Sigmoid colon (tissue), 7 donors: ENCODE data around the gene SLC12A9. TPM values are rescaled to one million over a fixed set of nuclear protein-coding genes. Genes with fewer than 3 reads are reported as not detected.

Source experiments
- DNase-seq: peaks from one replicate; pipeline ENCODE4 v3.0.0-alpha.2; 2019
- H3K27ac ChIP-seq, 4 donors: fragments of 200-600 bp; sonication (generic); one replicate each; pipeline ENCODE4 v1.5.1; 2016 to 2019; ENCODE audit warnings: mild to moderate bottlenecking in 1 of 4
- H3K27me3 ChIP-seq, 3 donors: fragments of 200-600 bp; sonication (generic); one replicate each; pipeline ENCODE4 v1.5.1; 2019; ENCODE audit warnings: mild to moderate bottlenecking in 1 of 3
- H3K36me3 ChIP-seq, 4 donors: fragments of 200-600 bp; sonication (generic); one replicate each; pipeline ENCODE4 v1.5.1; 2016 to 2019
- H3K4me1 ChIP-seq, 4 donors: fragments of 200-600 bp; sonication (generic); one replicate each; pipeline ENCODE4 v1.5.1; 2017 to 2019
- H3K4me3 ChIP-seq, 4 donors: fragments of 200-600 bp; sonication (generic); one replicate each; pipeline ENCODE4 v1.5.1; 2017 to 2019; ENCODE audit warnings: mild to moderate bottlenecking in 2 of 4, moderate library complexity in 1 of 4
- H3K9me3 ChIP-seq, 4 donors: fragments of 200-600 bp in 3 of 4; sonication (generic) in 3 of 4; one replicate each; pipeline versions ENCODE4 v1.5.1 to v1.6.1; 2013 to 2019
- CTCF ChIP-seq, 4 experiments: fragments of 450-650 bp in 3 of 4; fragments of 200-600 bp in 1 of 4; IDR thresholded peaks; one replicate each; pipeline ENCODE4 v1.5.1; 2016 to 2019; ENCODE audit warnings: antibody characterized with exemption in 4 of 4, mild to moderate bottlenecking in 3 of 4, moderate library complexity in 2 of 4
- EP300 ChIP-seq, 4 donors: sonication (generic); formaldehyde crosslinking; IDR thresholded peaks; one replicate each; pipeline ENCODE4 v1.6.1; 2017; ENCODE audit warnings: antibody characterized with exemption in 4 of 4
- POLR2A ChIP-seq, 2 donors: fragments of 450-650 bp; IDR thresholded peaks; one replicate each; pipeline ENCODE4 v1.6.1; 2016; ENCODE audit warnings: antibody characterized with exemption in 2 of 2, mild to moderate bottlenecking in 2 of 2, moderate library complexity in 2 of 2
- POLR2AphosphoS5 ChIP-seq, 4 donors: sonication (generic); formaldehyde crosslinking; IDR thresholded peaks; one replicate each; pipeline ENCODE4 v1.6.1; 2017; ENCODE audit warnings: antibody characterized with exemption in 4 of 4
- WGBS, 2 donors: extraction: QIAGEN DNeasy Blood & Tissue Kit; methylation state at CpG; one replicate each; pipeline ENCODE4 v1.1.7; 2013; 5-methylcytosine and 5-hydroxymethylcytosine counted together
- intact Hi-C: fragments of 100-400 bp; cut with DNase I; formaldehyde crosslinking; loops from one replicate; pipeline ENCODE4 v1.15.1; 2023
- polyA plus RNA-seq, 3 donors: library from polyadenylated mRNA; stranded (reverse); fragments of 200-250 nt; gene quantifications; one replicate each; pipeline ENCODE4 v1.2.3, GENCODE V29; 2013
- total RNA-seq, 4 donors: library from RNA; depleted of rRNA; stranded (reverse); fragments of >200 nt; gene quantifications; one replicate each; pipeline ENCODE4 v1.1.0, GENCODE V29; 2016
- donor health status: healthy with polysubstance abuse.
- donor health status: Bipolar disorder and iron deficiency.
- donor health status: healthy.

SLC12A9 gene
- total and polyA plus RNA-seq, 7 donors = 2.5 to 34.2 (median 12.1) TPM

- peaks cover 34 to 60% (median 51%) of the 10 kb centered on the region in 4 donors for H3K36me3 ChIP-seq
- no peaks in the 10 kb centered on the region for H3K9me3 ChIP-seq
- H3K4me1 ChIP-seq = peaks cover 0 to 30% (median 25%) of the 10 kb centered on the region in 4 donors
- intact Hi-C loops = no loop called here
- WGBS, 2 donors = 93% methylated on average over 43 of the region's 43 CpGs
- DNase-seq = no peak
- TF ChIP-seq CTCF (IDR thresholded peaks at IDR 0.05) (no peak), EP300 (IDR thresholded peaks at IDR 0.05) (no peak), POLR2A (IDR thresholded peaks at IDR 0.05) (no peak), POLR2AphosphoS5 (IDR thresholded peaks at IDR 0.05) (no peak)
- H3K27ac ChIP-seq = no peak overlapping the region
- no peaks in the 10 kb centered on the region for H3K27me3 ChIP-seq
- no peak overlapping the region for H3K4me3 ChIP-seq
Observed at GRCh38 chr7:100822236-100823139, 30.0 kb upstream of the SLC12A9 start.

DNA sequence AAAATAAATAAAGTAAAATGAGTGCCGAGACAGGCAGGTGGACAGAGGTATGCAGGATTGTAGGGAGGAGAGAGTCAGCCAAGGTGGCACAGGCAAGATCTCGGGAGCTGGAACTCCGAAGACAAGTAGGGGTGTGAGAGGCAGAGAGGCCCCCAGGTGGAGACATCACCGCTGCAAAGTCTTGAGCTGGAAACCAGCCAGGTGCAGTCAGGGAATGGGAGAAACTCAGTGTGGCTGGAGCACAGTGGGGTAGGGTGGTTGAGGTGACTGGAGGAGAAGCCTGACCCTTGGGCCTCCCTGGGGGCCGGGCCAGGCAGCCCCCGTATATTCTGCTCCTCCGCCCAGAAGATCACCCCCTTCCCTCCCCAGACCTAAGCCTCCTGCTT is 29.4 kb upstream of the SLC12A9 start:
- TF ChIP-seq POLR2A (IDR thresholded peaks at IDR 0.05) = no peak
- no peak for TF ChIP-seq EP300 (IDR thresholded peaks at IDR 0.05)
- TF ChIP-seq CTCF (IDR thresholded peaks at IDR 0.05) = no peak
- TF ChIP-seq POLR2AphosphoS5 (IDR thresholded peaks at IDR 0.05) = no peak
- H3K27me3 ChIP-seq = no peaks in the 10 kb centered on the region
- no peak overlapping the region for H3K4me3 ChIP-seq
- intact Hi-C loops = no loop called here
- H3K27ac ChIP-seq = no peak overlapping the region
- DNase-seq = no peak
- H3K36me3 ChIP-seq = peaks cover 34 to 58% (median 50%) of the 10 kb centered on the region in 4 donors
- 84 to 89% methylated on average over 7 of the region's 7 CpGs for WGBS, 2 donors
- H3K9me3 ChIP-seq = no peaks in the 10 kb centered on the region
- peaks cover 0 to 31% (median 29%) of the 10 kb centered on the region in 4 donors for H3K4me1 ChIP-seq

DNA sequence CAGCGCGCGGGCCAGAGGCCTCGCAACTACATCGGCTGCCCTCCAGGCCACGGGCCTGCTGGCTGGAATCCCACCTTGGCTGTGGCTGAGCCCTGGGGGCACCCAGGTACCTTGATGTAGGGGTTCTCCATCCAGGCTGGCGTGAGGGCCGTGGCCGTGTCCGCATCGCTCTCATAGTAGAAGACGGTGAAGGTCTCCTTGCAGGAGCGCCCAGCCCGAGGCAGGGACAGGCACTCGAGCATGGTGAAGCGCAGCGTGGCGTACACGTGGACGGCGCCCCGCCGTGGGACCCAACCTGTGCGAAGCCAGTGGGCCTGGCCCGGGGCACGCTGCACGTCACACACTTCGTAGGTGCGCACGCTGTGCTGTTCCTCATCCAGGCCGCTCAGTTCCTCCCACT is 29.0 kb upstream of the SLC12A9 start:
- Histone ChIP-seq H3K4me1 (peaks cover 0 to 33% (median 32%) of the 10 kb centered on the region in 4 donors), H3K9me3 (no peaks in the 10 kb centered on the region), H3K36me3 (peaks cover 34 to 54% (median 45%) of the 10 kb centered on the region in 4 donors), H3K4me3 (no peak overlapping the region), H3K27ac (no peak overlapping the region), H3K27me3 (no peaks in the 10 kb centered on the region)
- TF ChIP-seq EP300 (IDR thresholded peaks at IDR 0.05) = no peak
- no peak for TF ChIP-seq POLR2A (IDR thresholded peaks at IDR 0.05)
- no peak for TF ChIP-seq POLR2AphosphoS5 (IDR thresholded peaks at IDR 0.05)
- no peak for TF ChIP-seq CTCF (IDR thresholded peaks at IDR 0.05)
- WGBS, 2 donors = 94 to 96% methylated on average over 31 of the region's 31 CpGs
- no peak for DNase-seq
- intact Hi-C loops = no loop called here

DNA sequence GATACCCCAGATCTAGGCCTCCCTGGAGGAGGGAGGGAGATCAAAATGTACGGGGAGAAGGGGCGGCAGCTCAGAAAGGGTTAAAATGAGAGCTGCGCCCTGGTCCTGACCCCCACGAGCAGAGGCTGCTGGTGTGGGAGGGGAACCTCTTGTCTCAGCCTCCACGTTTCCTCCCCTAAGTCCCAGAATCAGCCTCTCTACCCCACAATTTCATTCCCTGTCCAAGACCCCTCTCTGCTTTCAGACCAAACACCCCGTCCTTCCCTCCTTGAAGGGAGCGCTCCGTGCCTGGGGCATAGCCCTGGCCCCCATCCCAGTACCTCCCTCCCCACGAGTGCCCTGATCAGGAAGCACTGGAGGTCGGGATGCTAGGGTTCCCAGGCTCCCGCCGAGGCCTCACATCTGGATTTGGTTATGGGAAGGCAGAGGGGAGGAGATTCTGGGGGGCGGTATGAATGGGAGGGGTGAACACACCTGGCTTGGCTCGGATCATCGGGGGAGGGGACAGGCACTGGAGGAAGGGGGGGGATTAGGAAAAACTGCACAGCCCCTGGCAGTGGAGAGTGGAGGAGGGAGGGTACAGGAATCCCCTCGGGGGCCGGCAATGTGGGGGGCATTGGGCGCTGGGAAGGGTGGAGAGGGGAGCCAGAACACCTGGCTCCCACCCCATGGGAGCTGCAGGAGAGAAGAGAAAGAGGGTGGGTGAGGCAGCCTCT is 27.9 kb upstream of the SLC12A9 start:
- Histone ChIP-seq H3K27ac (peak overlapping the region; percentile 85 to 92 (median 88)), H3K4me3 (peak overlapping the region; percentile 74 to 84 (median 80)), H3K27me3 (no peaks in the 10 kb centered on the region), H3K36me3 (peaks cover 30 to 44% (median 39%) of the 10 kb centered on the region in 4 donors), H3K9me3 (no peaks in the 10 kb centered on the region), H3K4me1 (peaks cover 0 to 34% (median 33%) of the 10 kb centered on the region in 4 donors)
- intact Hi-C loops = no loop called here
- WGBS, 2 donors = 32 to 52% methylated on average over 18 of the region's 18 CpGs
- TF ChIP-seq POLR2A (IDR thresholded peaks at IDR 0.05) = no peak
- no peak for TF ChIP-seq EP300 (IDR thresholded peaks at IDR 0.05)
- TF ChIP-seq CTCF (IDR thresholded peaks at IDR 0.05) = no peak
- TF ChIP-seq POLR2AphosphoS5 (IDR thresholded peaks at IDR 0.05) = no peak
- no peak for DNase-seq
